HEK293 (cell line): ENCODE data around the gene BZW2.
"Not testable (repeated sequence)": the region's sequence is repeated elsewhere in the genome, so short reads cannot be mapped to it uniquely, and the experiment has no call there.

ENCODE experiments used
- CTCF ChIA-PET: fragments of 350-600 bp; formaldehyde crosslinking; extraction: SDS; loops from one replicate; lab custom pipeline; 2021; ENCODE audit warnings: antibody characterized with exemption; lab: Yijun Ruan, JAX
- POLR2A ChIA-PET: fragments of 300-600 bp; formaldehyde crosslinking; extraction: SDS; loops from one replicate; lab custom pipeline; 2020; ENCODE audit warnings: antibody characterized with exemption, inconsistent platforms; lab: Yijun Ruan, JAX
- H3K27ac ChIP-seq: fragments of 200-500 bp; sonication (Bioruptor generic); 2 replicates; pipeline ENCODE4 v1.5.1; 2014; ENCODE audit warnings: low read depth, low read length, control low read depth, inconsistent platforms; ENCODE audit errors: extremely low read depth
- H3K36me3 ChIP-seq, 2 experiments: fragments of 200-500 bp in 1 of 2; sonication (Bioruptor generic) in 1 of 2; 1 replicate in 1 of 2; 2 replicates in 1 of 2; pipeline ENCODE4 v1.5.1; 2014 to 2017; ENCODE audit warnings: inconsistent platforms in 2 of 2, low read length in 2 of 2; ENCODE audit not compliant: control insufficient read depth in 2 of 2, insufficient read depth in 1 of 2
- H3K4me1 ChIP-seq: fragments of 200-500 bp; sonication (Bioruptor generic); 2 replicates; pipeline ENCODE4 v1.5.1; 2014; ENCODE audit warnings: mild to moderate bottlenecking, low read length, inconsistent platforms; ENCODE audit not compliant: control insufficient read depth, insufficient read depth
- H3K4me3 ChIP-seq: 2 replicates; pipeline ENCODE4 v1.5.1; 2011; ENCODE audit warnings: low read depth, mild to moderate bottlenecking, control low read depth, low read length, moderate library complexity
- H3K9me3 ChIP-seq: fragments of 200-500 bp; sonication (Bioruptor generic); 2 replicates; pipeline ENCODE4 v1.5.1; 2014; ENCODE audit warnings: low read depth, low read length, inconsistent platforms; ENCODE audit not compliant: control insufficient read depth, insufficient read depth
- MEIS1 ChIP-seq: sonication (generic); formaldehyde crosslinking; IDR thresholded peaks from 2 replicates; pipeline ENCODE4 v1.8.1; 2022; ENCODE audit warnings: missing genetic modification reagents, mild to moderate bottlenecking, borderline replicate concordance
- REPIN1 ChIP-seq: fragments of 450-650 bp; formaldehyde crosslinking; IDR thresholded peaks from 2 replicates; pipeline ENCODE4 v1.5.1; 2017; ENCODE audit warnings: missing biosample characterization, missing genetic modification characterization, low read depth
- ZBTB1 ChIP-seq: fragments of 450-650 bp; formaldehyde crosslinking; IDR thresholded peaks from 2 replicates; pipeline ENCODE4 v1.5.1; 2016; ENCODE audit warnings: missing biosample characterization, missing genetic modification characterization
- ZBTB48 ChIP-seq: fragments of 450-650 bp; formaldehyde crosslinking; IDR thresholded peaks from 2 replicates; pipeline ENCODE4 v1.5.1; 2016; ENCODE audit warnings: missing biosample characterization, missing genetic modification characterization
- ZNF133 ChIP-seq: fragments of 450-650 bp; formaldehyde crosslinking; IDR thresholded peaks from 2 replicates; pipeline ENCODE4 v1.5.1; 2016; ENCODE audit warnings: missing biosample characterization, missing genetic modification characterization
- ZNF157 ChIP-seq: fragments of 450-650 bp; formaldehyde crosslinking; IDR thresholded peaks from 2 replicates; pipeline ENCODE4 v1.5.1; 2016; ENCODE audit warnings: missing biosample characterization, missing genetic modification characterization
- ZNF169 ChIP-seq: fragments of 450-650 bp; formaldehyde crosslinking; IDR thresholded peaks from 2 replicates; pipeline ENCODE4 v1.5.1; 2016; ENCODE audit warnings: missing biosample characterization, missing genetic modification characterization
- ZNF221 ChIP-seq: fragments of 450-650 bp; formaldehyde crosslinking; IDR thresholded peaks from 2 replicates; pipeline ENCODE4 v1.5.1; 2017; ENCODE audit warnings: missing biosample characterization, missing genetic modification characterization, borderline replicate concordance
- ZNF529 ChIP-seq: fragments of 450-650 bp; formaldehyde crosslinking; IDR thresholded peaks from 2 replicates; pipeline ENCODE4 v1.5.1; 2017; ENCODE audit warnings: missing genetic modification characterization, missing biosample characterization; ENCODE audit not compliant: insufficient replicate concordance
- ZNF544 ChIP-seq: fragments of 450-650 bp; formaldehyde crosslinking; IDR thresholded peaks from 2 replicates; pipeline ENCODE4 v1.5.0; 2017; ENCODE audit warnings: missing biosample characterization, missing genetic modification characterization
- ZNF600 ChIP-seq: fragments of 450-650 bp; formaldehyde crosslinking; IDR thresholded peaks from 2 replicates; pipeline ENCODE4 v1.5.1; 2016; ENCODE audit warnings: missing biosample characterization, missing genetic modification characterization
- ZNF654 ChIP-seq: fragments of 450-650 bp; formaldehyde crosslinking; IDR thresholded peaks from 2 replicates; pipeline ENCODE4 v1.5.1; 2016; ENCODE audit warnings: low read depth, missing biosample characterization, missing genetic modification characterization
- ZNF670 ChIP-seq: fragments of 450-650 bp; formaldehyde crosslinking; IDR thresholded peaks from 2 replicates; pipeline ENCODE4 v1.5.1; 2016; ENCODE audit warnings: missing biosample characterization, missing genetic modification characterization, low read depth
- ZNF768 ChIP-seq: fragments of 450-650 bp; formaldehyde crosslinking; IDR thresholded peaks from 2 replicates; pipeline ENCODE4 v1.5.1; 2018; ENCODE audit warnings: missing biosample characterization, mild to moderate bottlenecking, missing genetic modification characterization
- ZNF776 ChIP-seq: fragments of 450-650 bp; formaldehyde crosslinking; IDR thresholded peaks from 2 replicates; pipeline ENCODE4 v1.5.0; 2017; ENCODE audit warnings: missing biosample characterization, missing genetic modification characterization, borderline replicate concordance
- ZXDB ChIP-seq: fragments of 450-650 bp; formaldehyde crosslinking; IDR thresholded peaks from 2 replicates; pipeline ENCODE4 v1.5.1; 2016; ENCODE audit warnings: missing biosample characterization, missing genetic modification characterization
- TF ChIP-seq, protein P1 (sequence below): fragments of 450-650 bp; formaldehyde crosslinking; IDR thresholded peaks from 2 replicates; pipeline ENCODE4 v1.5.1; 2016; ENCODE audit warnings: missing biosample characterization, missing genetic modification characterization
- TF ChIP-seq, protein P2 (sequence below): fragments of 450-650 bp; formaldehyde crosslinking; IDR thresholded peaks from 2 replicates; pipeline ENCODE4 v1.5.1; 2016; ENCODE audit warnings: missing biosample characterization, missing genetic modification characterization
- TF ChIP-seq, protein P3 (sequence below): fragments of 450-650 bp; formaldehyde crosslinking; IDR thresholded peaks from 2 replicates; pipeline ENCODE4; 2016; ENCODE audit warnings: missing biosample characterization, missing genetic modification characterization
- TF ChIP-seq, protein P4 (sequence below): fragments of 450-650 bp; formaldehyde crosslinking; IDR thresholded peaks from 2 replicates; pipeline ENCODE4 v1.5.1; 2016; ENCODE audit warnings: missing biosample characterization, missing genetic modification characterization

BZW2 gene

DNA sequence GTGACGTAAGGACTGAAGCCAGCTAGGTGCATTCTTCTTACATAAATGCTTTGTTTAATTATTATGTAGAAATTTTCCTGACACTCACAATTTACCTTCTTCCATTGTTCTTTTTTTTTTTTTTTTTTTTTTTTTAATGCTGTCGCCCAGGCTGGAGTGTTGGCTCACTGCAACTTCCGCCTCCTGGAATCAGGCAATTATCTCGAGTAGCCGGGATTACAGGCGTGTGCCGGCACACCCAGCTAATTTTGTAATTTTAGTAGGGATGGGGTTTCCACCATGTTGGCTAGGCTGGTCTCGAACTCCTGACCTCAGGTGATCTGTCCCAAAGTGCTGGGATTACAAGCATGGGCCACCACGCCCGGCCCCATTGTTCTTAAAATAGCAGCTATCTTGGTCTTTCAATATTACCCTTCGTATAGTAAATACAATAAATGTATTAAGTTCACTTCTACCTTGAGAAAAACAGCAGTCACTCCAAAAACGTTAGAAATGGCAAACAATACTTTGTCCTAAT is 32.1 kb downstream of the BZW2 start:
- no peak overlapping the region for H3K27ac ChIP-seq
- no peaks in the 10 kb centered on the region for H3K9me3 ChIP-seq
- no peaks in the 10 kb centered on the region for H3K4me1 ChIP-seq
- H3K36me3 ChIP-seq: peaks cover 19 to 43% of the 10 kb centered on the region in 2 experiments
- ChIA-PET POLR2A (interaction anchor here (0.7 kb wide), 1 partner anchor 11 kb away, joined by 4 read pairs; no protein-coding TSS in a partner anchor), CTCF (no interaction called here)
- H3K4me3 ChIP-seq: no peak overlapping the region
- TF ChIP-seq, protein P1, sequence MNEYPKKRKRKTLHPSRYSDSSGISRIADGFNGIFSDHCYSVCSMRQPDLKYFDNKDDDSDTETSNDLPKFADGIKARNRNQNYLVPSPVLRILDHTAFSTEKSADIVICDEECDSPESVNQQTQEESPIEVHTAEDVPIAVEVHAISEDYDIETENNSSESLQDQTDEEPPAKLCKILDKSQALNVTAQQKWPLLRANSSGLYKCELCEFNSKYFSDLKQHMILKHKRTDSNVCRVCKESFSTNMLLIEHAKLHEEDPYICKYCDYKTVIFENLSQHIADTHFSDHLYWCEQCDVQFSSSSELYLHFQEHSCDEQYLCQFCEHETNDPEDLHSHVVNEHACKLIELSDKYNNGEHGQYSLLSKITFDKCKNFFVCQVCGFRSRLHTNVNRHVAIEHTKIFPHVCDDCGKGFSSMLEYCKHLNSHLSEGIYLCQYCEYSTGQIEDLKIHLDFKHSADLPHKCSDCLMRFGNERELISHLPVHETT (tag by site-specific recombination): no peak
- TF ChIP-seq ZNF169 (tag by site-specific recombination) (no peak), REPIN1 (tag by site-specific recombination) (no peak), ZNF768 (tag by site-specific recombination) (no peak), ZNF157 (tag by site-specific recombination) (no peak), ZNF221 (tag by site-specific recombination) (no peak), ZNF654 (tag by site-specific recombination) (no peak), ZXDB (tag by site-specific recombination) (no peak), ZNF776 (tag by site-specific recombination) (no peak), ZNF544 (no peak), ZBTB1 (tag by site-specific recombination) (no peak), MEIS1 (CRISPR knock-in tag) (no peak), ZNF600 (no peak), ZNF670 (tag by site-specific recombination) (no peak), ZBTB48 (no peak), ZNF529 (tag by site-specific recombination) (no peak), ZNF133 (tag by site-specific recombination) (no peak)
- TF ChIP-seq, protein P2, sequence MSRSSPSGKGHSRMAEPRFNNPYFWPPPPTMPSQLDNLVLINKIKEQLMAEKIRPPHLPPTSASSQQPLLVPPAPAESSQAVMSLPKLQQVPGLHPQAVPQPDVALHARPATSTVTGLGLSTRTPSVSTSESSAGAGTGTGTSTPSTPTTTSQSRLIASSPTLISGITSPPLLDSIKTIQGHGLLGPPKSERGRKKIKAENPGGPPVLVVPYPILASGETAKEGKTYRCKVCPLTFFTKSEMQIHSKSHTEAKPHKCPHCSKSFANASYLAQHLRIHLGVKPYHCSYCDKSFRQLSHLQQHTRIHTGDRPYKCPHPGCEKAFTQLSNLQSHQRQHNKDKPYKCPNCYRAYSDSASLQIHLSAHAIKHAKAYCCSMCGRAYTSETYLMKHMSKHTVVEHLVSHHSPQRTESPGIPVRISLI (tag by site-specific recombination): no peak
- TF ChIP-seq, protein P3, sequence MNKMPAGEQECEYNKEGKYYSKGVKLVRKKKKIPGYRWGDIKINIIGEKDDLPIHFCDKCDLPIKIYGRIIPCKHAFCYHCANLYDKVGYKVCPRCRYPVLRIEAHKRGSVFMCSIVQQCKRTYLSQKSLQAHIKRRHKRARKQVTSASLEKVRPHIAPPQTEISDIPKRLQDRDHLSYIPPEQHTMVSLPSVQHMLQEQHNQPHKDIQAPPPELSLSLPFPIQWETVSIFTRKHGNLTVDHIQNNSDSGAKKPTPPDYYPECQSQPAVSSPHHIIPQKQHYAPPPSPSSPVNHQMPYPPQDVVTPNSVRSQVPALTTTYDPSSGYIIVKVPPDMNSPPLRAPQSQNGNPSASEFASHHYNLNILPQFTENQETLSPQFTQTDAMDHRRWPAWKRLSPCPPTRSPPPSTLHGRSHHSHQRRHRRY (tag by site-specific recombination): no peak
- TF ChIP-seq, protein P4, sequence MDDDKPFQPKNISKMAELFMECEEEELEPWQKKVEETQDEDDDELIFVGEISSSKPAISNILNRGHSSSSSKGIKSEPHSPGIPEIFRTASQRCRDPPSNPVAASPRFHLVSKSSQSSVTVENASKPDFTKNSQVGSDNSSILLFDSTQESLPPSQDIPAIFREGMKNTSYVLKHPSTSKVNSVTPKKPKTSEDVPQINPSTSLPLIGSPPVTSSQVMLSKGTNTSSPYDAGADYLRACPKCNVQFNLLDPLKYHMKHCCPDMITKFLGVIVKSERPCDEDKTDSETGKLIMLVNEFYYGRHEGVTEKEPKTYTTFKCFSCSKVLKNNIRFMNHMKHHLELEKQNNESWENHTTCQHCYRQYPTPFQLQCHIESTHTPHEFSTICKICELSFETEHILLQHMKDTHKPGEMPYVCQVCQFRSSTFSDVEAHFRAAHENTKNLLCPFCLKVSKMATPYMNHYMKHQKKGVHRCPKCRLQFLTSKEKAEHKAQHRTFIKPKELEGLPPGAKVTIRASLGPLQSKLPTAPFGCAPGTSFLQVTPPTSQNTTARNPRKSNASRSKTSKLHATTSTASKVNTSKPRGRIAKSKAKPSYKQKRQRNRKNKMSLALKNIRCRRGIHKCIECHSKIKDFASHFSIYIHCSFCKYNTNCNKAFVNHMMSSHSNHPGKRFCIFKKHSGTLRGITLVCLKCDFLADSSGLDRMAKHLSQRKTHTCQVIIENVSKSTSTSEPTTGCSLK (tag by site-specific recombination): no peak
- TF ChIP-seq, all 188 proteins: peak for 0

DNA sequence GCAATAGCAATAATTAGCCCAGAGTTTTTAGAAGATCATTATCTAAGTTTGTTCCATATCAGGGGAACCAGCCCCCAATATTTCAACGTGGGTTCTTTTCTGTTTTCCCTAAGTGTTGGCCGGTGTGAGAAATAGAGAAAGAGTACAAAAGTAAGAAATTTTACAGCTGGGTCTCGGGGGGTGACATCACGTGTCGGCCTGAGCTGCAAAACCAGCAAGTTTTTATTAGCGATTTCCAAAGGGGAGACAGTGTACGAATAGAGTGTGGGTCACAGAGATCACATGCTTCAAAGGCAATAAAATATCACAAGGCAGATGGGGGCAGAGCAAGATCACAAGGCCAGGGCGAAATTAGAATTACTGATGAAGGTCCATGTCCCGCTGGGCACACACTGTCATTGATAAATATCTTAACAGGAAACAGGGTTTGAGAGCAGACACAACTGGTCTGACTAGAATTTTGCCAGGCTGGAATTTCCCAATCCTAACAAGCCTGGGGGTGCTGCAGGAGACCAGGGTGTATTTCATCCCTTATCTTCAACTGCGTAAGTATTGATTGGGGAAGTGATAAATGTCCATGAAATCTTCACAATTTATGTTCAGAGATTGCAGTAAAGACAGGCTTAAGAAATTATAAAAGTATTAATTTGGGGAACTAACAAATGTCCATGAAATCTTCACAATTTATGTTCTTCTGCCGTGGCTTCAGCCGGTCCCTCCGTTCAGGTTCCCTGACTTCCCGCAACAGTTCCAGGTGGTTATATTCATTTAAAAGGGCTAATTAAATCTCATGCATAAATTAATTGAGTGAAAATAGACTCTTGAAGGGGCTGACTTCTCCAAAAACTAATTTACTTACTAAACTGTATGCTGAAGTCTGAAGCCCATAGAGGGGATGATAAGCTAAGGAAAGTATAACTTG is 32.9 kb downstream of the BZW2 start:
- H3K4me3 ChIP-seq, POLR2A ChIA-PET, CTCF ChIA-PET, H3K9me3 ChIP-seq, H3K27ac ChIP-seq, H3K4me1 ChIP-seq: not testable (repeated sequence)
- peaks cover 24 to 45% of the 10 kb centered on the region in 2 experiments for H3K36me3 ChIP-seq
